ENCODE measurements around the gene SFT2D1.
A peak's percentile ranks its signal among the peaks of the same experiment; 100 is the strongest.

Gene SFT2D1

DNA sequence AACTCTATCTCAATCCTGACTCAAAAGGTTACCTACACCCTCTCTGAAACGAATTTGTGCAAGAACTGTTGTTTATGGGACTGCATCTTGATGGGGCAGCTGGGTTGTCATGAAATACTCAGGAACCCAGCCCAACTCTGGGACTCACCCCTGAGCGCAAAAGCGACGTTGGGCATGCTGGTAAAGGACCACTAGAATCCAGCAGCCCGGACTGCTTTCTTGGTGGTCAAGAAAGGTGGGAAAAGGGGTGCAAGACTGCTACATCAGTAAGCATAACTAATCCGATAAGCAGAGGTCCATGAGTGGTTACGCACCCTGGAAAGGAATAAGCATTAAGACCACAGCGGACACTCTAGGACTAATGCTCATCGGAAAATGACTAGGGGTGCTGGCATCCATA is 27.9 kb downstream of the SFT2D1 start:
- no peaks in the 10 kb centered on the region for H3K4me1 ChIP-seq (ENCODE audit: control extremely low read depth in 1 of 4, control insufficient read depth in 4 of 4, insufficient read depth in 4 of 4, low read length in 3 of 4)
- H3K27ac ChIP-seq (ENCODE audit: insufficient read depth in 1 of 2, low read depth in 1 of 2, low read length in 2 of 2, poor library complexity in 1 of 2, severe bottlenecking in 2 of 2) = no peak overlapping the region
- peaks cover 0 to 5% (median 0%) of the 10 kb centered on the region in 4 experiments for H3K36me3 ChIP-seq (ENCODE audit: control insufficient read depth in 4 of 4, insufficient read depth in 4 of 4, low read length in 3 of 4)
- peaks cover 0 to 14% (median 7%) of the 10 kb centered on the region in 5 experiments for H3K27me3 ChIP-seq (replicated peaks in 2 of 5; ENCODE audit: control insufficient read depth in 4 of 5, insufficient read depth in 5 of 5, low read length in 4 of 5)
- no peak for DNase-seq
- WGBS (ENCODE audit: insufficient coverage) = 87% methylated on average over 5 of the region's 9 CpGs
- no peaks in the 10 kb centered on the region for H3K9me3 ChIP-seq (ENCODE audit: control extremely low read depth in 1 of 5, control insufficient read depth in 4 of 5, insufficient read depth in 2 of 5, low read depth in 1 of 5, low read length in 4 of 5)
- ChIA-PET POLR2A (no interaction called here), CTCF (interaction anchor here (0.6 to 6.9 kb wide), 11 partner anchors 11 to 84 kb away, joined by 3 to 118 read pairs (median 10); no protein-coding TSS in a partner anchor)
- no peak overlapping the region for H3K4me3 ChIP-seq (ENCODE audit: control insufficient read depth in 1 of 7, extremely low read depth in 1 of 7, insufficient read depth in 4 of 7, low read depth in 2 of 7, low read length in 6 of 7)

DNA sequence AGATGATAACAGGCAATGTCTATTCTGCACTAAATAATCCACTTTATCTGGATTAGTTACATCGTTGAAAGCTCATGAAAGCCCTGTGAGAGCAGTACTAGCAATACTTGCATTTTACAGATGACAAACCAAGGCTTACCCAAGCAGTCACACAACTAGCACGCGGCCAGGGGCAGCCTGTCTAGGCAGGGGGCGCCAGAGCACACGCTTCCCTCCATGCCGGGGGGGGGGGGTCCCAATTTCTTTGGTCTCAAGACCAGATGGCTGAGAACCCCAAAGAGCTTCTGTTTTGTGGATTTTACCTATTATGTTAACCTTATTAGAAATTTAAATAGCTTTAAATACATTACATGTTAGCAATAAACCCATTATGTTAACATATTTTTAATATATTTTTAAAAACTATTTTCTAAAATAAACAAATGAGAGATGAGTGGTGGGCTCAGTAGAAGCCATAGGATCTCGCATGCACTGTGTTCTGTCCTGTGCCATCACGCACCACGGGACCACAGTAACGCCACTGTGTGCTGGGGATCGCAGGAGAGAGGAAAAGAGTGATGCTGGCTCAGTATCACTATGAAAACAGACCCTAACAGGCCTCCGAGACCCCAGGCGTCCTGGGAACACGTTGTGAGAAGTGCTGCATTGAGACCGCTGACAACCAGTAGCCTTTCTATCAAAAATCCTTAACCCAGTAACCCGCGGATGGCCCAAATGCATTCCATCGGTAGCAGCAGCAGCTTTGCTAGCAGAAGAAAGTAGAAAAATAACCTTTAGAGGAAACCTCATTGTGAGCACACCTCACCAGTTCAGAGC is 28.9 kb downstream of the SFT2D1 start:
- ChIA-PET CTCF (interaction anchor here (0.6 to 6.9 kb wide), 26 partner anchors 9 to 377 kb away, joined by 3 to 118 read pairs (median 4); no protein-coding TSS in a partner anchor), POLR2A (interaction anchor here (0.7 kb wide), 1 partner anchor 85 kb away, joined by 3 read pairs; no protein-coding TSS in a partner anchor)
- Histone ChIP-seq H3K4me3 (ENCODE audit: control insufficient read depth in 1 of 7, extremely low read depth in 1 of 7, insufficient read depth in 4 of 7, low read depth in 2 of 7, low read length in 6 of 7) (peak overlapping the region in 1 of 7 experiments; percentile 4), H3K27me3 (replicated peaks in 2 of 5; ENCODE audit: control insufficient read depth in 4 of 5, insufficient read depth in 5 of 5, low read length in 4 of 5) (peaks cover 0 to 23% (median 10%) of the 10 kb centered on the region in 5 experiments), H3K36me3 (ENCODE audit: control insufficient read depth in 4 of 4, insufficient read depth in 4 of 4, low read length in 3 of 4) (no peaks in the 10 kb centered on the region), H3K9me3 (ENCODE audit: control extremely low read depth in 1 of 5, control insufficient read depth in 4 of 5, insufficient read depth in 2 of 5, low read depth in 1 of 5, low read length in 4 of 5) (no peaks in the 10 kb centered on the region), H3K27ac (ENCODE audit: insufficient read depth in 1 of 2, low read depth in 1 of 2, low read length in 2 of 2, poor library complexity in 1 of 2, severe bottlenecking in 2 of 2) (no peak overlapping the region), H3K4me1 (ENCODE audit: control extremely low read depth in 1 of 4, control insufficient read depth in 4 of 4, insufficient read depth in 4 of 4, low read length in 3 of 4) (peaks cover 0 to 3% (median 2%) of the 10 kb centered on the region in 4 experiments)
- DNase-seq = peak; percentile 58 to 87 (median 80)
- WGBS (ENCODE audit: insufficient coverage) = 64% methylated on average over 11 of the region's 18 CpGs

DNA sequence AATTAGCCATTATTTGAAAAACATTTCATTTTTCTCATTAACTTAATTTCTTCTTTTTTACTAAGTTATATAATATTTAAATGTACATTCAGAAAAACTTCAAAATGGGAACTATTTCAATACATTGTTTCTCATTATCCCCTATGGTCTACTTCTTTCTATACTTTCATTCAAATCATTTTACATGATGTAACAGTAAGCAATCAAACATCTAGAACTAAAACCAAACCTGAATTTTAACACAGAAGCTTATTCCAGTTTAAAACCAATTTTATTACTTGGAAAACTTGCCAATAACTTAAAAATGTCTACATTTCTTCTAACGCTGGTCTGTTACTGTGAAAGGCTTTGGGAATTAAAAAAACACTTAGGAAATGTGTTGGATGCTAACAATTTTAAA is 29.5 kb downstream of the SFT2D1 start:
- Histone ChIP-seq H3K9me3 (ENCODE audit: control extremely low read depth in 1 of 5, control insufficient read depth in 4 of 5, insufficient read depth in 2 of 5, low read depth in 1 of 5, low read length in 4 of 5) (no peaks in the 10 kb centered on the region), H3K36me3 (ENCODE audit: control insufficient read depth in 4 of 4, insufficient read depth in 4 of 4, low read length in 3 of 4) (no peaks in the 10 kb centered on the region), H3K4me3 (ENCODE audit: control insufficient read depth in 1 of 7, extremely low read depth in 1 of 7, insufficient read depth in 4 of 7, low read depth in 2 of 7, low read length in 6 of 7) (no peak overlapping the region), H3K27ac (ENCODE audit: insufficient read depth in 1 of 2, low read depth in 1 of 2, low read length in 2 of 2, poor library complexity in 1 of 2, severe bottlenecking in 2 of 2) (no peak overlapping the region), H3K27me3 (replicated peaks in 2 of 5; ENCODE audit: control insufficient read depth in 4 of 5, insufficient read depth in 5 of 5, low read length in 4 of 5) (peaks cover 0 to 29% (median 11%) of the 10 kb centered on the region in 5 experiments), H3K4me1 (ENCODE audit: control extremely low read depth in 1 of 4, control insufficient read depth in 4 of 4, insufficient read depth in 4 of 4, low read length in 3 of 4) (peaks cover 0 to 9% (median 8%) of the 10 kb centered on the region in 4 experiments)
- CTCF ChIA-PET = interaction anchor here (0.7 to 6.9 kb wide), 19 partner anchors 9 to 377 kb away, joined by 3 to 118 read pairs (median 5); no protein-coding TSS in a partner anchor
- DNase-seq = no peak
- POLR2A ChIA-PET = no interaction called here
- WGBS (ENCODE audit: insufficient coverage) = no CpG with 5 or more reads among the region's 1 CpG

DNA sequence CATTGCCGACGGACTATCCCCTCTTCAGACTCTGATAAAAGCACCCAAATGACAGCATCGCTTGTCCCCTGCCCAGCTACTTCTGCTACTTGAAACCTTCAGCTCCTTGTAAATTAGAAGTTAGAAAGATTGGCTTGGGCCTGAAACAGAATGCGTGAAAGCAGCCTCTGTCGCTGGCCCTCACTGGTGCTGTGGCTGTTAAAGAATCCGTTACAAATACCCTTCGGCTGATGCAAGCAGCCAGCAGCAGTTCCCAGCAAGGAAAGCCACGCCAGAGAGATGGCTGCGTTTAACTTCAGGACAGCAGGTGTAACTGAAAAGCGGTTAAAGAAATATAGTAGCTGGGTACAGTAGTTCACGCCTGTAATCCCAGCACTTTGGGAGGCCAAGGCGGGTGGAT is 31.7 kb downstream of the SFT2D1 start:
- H3K27me3 ChIP-seq (replicated peaks in 2 of 5; ENCODE audit: control insufficient read depth in 4 of 5, insufficient read depth in 5 of 5, low read length in 4 of 5) = peaks cover 0 to 50% (median 23%) of the 10 kb centered on the region in 5 experiments
- WGBS (ENCODE audit: insufficient coverage) = over 99% methylated on average over 12 of the region's 12 CpGs
- H3K36me3 ChIP-seq (ENCODE audit: control insufficient read depth in 4 of 4, insufficient read depth in 4 of 4, low read length in 3 of 4) = no peaks in the 10 kb centered on the region
- H3K9me3 ChIP-seq (ENCODE audit: control extremely low read depth in 1 of 5, control insufficient read depth in 4 of 5, insufficient read depth in 2 of 5, low read depth in 1 of 5, low read length in 4 of 5) = no peaks in the 10 kb centered on the region
- CTCF ChIA-PET = interaction anchor here (0.7 to 6.9 kb wide), 12 partner anchors 9 to 88 kb away, joined by 3 to 118 read pairs (median 10); no protein-coding TSS in a partner anchor
- POLR2A ChIA-PET = no interaction called here
- DNase-seq = no peak
- no peak overlapping the region for H3K27ac ChIP-seq (ENCODE audit: insufficient read depth in 1 of 2, low read depth in 1 of 2, low read length in 2 of 2, poor library complexity in 1 of 2, severe bottlenecking in 2 of 2)
- no peak overlapping the region for H3K4me3 ChIP-seq (ENCODE audit: control insufficient read depth in 1 of 7, extremely low read depth in 1 of 7, insufficient read depth in 4 of 7, low read depth in 2 of 7, low read length in 6 of 7)
- H3K4me1 ChIP-seq (ENCODE audit: control extremely low read depth in 1 of 4, control insufficient read depth in 4 of 4, insufficient read depth in 4 of 4, low read length in 3 of 4) = peaks cover 0 to 20% (median 18%) of the 10 kb centered on the region in 4 experiments

DNA sequence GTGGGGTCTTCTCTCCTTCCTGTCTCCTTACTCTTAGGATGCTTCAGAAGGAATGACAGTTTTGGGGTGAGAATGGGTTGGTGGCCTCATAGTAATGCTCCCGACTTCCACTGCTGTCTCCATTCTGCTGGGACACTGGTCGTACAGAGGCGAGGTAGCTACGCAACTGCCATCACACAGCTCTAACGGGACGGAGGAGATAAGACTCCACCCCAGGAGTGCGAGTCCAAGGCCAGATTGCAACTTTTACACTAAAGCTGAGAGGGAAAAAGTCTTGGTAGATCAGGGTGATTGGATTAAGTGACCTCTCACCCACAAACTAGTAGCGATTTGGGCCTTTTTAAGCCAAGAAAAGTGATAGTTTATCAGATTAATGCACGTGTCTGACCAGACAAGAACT is 32.4 kb downstream of the SFT2D1 start:
- 100% methylated on average over 5 of the region's 9 CpGs for WGBS (ENCODE audit: insufficient coverage)
- DNase-seq = no peak
- Histone ChIP-seq H3K27me3 (replicated peaks in 2 of 5; ENCODE audit: control insufficient read depth in 4 of 5, insufficient read depth in 5 of 5, low read length in 4 of 5) (peaks cover 0 to 57% (median 29%) of the 10 kb centered on the region in 5 experiments), H3K27ac (ENCODE audit: insufficient read depth in 1 of 2, low read depth in 1 of 2, low read length in 2 of 2, poor library complexity in 1 of 2, severe bottlenecking in 2 of 2) (no peak overlapping the region), H3K36me3 (ENCODE audit: control insufficient read depth in 4 of 4, insufficient read depth in 4 of 4, low read length in 3 of 4) (no peaks in the 10 kb centered on the region), H3K9me3 (ENCODE audit: control extremely low read depth in 1 of 5, control insufficient read depth in 4 of 5, insufficient read depth in 2 of 5, low read depth in 1 of 5, low read length in 4 of 5) (no peaks in the 10 kb centered on the region), H3K4me3 (ENCODE audit: control insufficient read depth in 1 of 7, extremely low read depth in 1 of 7, insufficient read depth in 4 of 7, low read depth in 2 of 7, low read length in 6 of 7) (no peak overlapping the region), H3K4me1 (ENCODE audit: control extremely low read depth in 1 of 4, control insufficient read depth in 4 of 4, insufficient read depth in 4 of 4, low read length in 3 of 4) (peaks cover 0 to 20% (median 18%) of the 10 kb centered on the region in 4 experiments)
- ChIA-PET CTCF (interaction anchor here (0.7 to 6.9 kb wide), 13 partner anchors 9 to 94 kb away, joined by 3 to 118 read pairs (median 5); no protein-coding TSS in a partner anchor), POLR2A (no interaction called here)

DNA sequence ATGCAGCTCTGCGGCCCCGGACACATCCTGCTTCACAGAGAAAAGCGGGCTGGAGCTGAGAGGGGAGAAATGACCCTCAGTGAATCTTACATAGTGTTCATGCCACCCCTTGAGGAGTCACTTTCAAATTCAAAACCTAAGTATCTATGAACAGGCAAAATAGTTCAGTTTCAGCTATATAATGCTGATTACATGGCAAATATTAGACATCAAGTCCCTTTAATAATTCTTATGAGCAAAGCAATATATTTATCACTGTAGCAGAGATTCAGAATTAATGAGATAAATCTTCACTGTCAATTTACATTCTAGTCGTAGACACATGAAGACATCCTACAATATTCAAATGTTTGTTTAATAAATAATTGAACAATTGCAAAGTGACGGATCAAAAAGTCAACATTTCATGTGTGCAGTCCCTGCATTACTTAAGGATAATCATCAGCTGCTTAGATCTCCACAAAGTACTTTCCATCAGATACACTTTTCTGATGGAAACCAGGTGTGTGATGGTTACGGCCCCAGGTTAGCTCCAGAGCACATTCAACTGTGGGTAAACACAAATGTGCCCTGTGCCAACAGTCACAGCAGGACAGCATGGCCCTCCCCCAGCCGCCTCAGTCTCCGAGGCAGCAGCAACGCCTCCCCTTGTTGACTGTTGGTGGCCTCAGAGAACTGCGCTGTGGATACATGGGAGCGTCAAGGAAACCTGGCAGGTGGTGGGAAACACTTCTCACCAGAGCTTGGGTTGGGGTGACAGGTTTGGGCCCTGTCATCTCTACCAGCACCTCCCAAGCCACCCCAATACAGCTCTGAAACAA is 33.4 kb downstream of the SFT2D1 start:
- H3K27me3 ChIP-seq (replicated peaks in 2 of 5; ENCODE audit: control insufficient read depth in 4 of 5, insufficient read depth in 5 of 5, low read length in 4 of 5) = peaks cover 0 to 63% (median 30%) of the 10 kb centered on the region in 5 experiments
- H3K9me3 ChIP-seq (ENCODE audit: control extremely low read depth in 1 of 5, control insufficient read depth in 4 of 5, insufficient read depth in 2 of 5, low read depth in 1 of 5, low read length in 4 of 5) = no peaks in the 10 kb centered on the region
- peaks cover 0 to 20% (median 18%) of the 10 kb centered on the region in 4 experiments for H3K4me1 ChIP-seq (ENCODE audit: control extremely low read depth in 1 of 4, control insufficient read depth in 4 of 4, insufficient read depth in 4 of 4, low read length in 3 of 4)
- no peak overlapping the region for H3K27ac ChIP-seq (ENCODE audit: insufficient read depth in 1 of 2, low read depth in 1 of 2, low read length in 2 of 2, poor library complexity in 1 of 2, severe bottlenecking in 2 of 2)
- peak overlapping the region in 2 of 7 experiments; percentile 57 to 72 for H3K4me3 ChIP-seq (ENCODE audit: control insufficient read depth in 1 of 7, extremely low read depth in 1 of 7, insufficient read depth in 4 of 7, low read depth in 2 of 7, low read length in 6 of 7)
- ChIA-PET POLR2A (no interaction called here), CTCF (interaction anchor here (0.7 to 6.9 kb wide), 11 partner anchors 8 to 95 kb away, joined by 3 to 118 read pairs (median 4); no protein-coding TSS in a partner anchor)
- 70% methylated on average over 7 of the region's 11 CpGs for WGBS (ENCODE audit: insufficient coverage)
- no peak for DNase-seq
- H3K36me3 ChIP-seq (ENCODE audit: control insufficient read depth in 4 of 4, insufficient read depth in 4 of 4, low read length in 3 of 4) = no peaks in the 10 kb centered on the region

Measured in common myeloid progenitor, CD34-positive (primary cell).